ENCODE measurements around the gene MEGF8. TPM values are rescaled to one million over a fixed set of nuclear protein-coding genes. Genes with fewer than 3 reads are reported as not detected.

Gene MEGF8
- total and polyA plus RNA-seq, 2 donors (not counting 3 experiments of a cell fraction or from before 2014, with no cell fraction given): 20.6 to 39.6 TPM

GRCh38 chr19:42279155-42279901 is 46.1 kb upstream of the MEGF8 start:
- H3K36me3 ChIP-seq (ENCODE audit: control insufficient read depth in 2 of 2, extremely low read depth in 1 of 2, insufficient read depth in 2 of 2, low read length in 2 of 2): peaks cover 4 to 7% of the 10 kb centered on the region in 2 experiments
- ChIA-PET CTCF (interaction anchor here (0.9 to 7.4 kb wide), 20 partner anchors 9 to 166 kb away, joined by 3 to 365 read pairs (median 4); partner anchors contain the start of genes CIC, DEDD2, ERF and GSK3A), POLR2A (interaction anchor here (0.9 to 1.8 kb wide), 8 partner anchors 9 to 36 kb away, joined by 3 to 11 read pairs (median 5); partner anchors contain the start of genes CIC, ERF and GSK3A)
- H3K4me3 ChIP-seq (replicated peaks in 1 of 3; ENCODE audit: insufficient read depth in 1 of 3, low read depth in 1 of 3, low read length in 3 of 3): peak overlapping the region in 2 of 3 experiments; percentile 61 to 74
- intact Hi-C loops (cut with micrococcal nuclease) (loop anchor here (1.0 kb wide), 1 partner anchor 171 kb away; no protein-coding TSS in a partner anchor), dilution Hi-C loops (cut with MboI; ENCODE audit: extremely low pct_ligation_motif_present, low sequenced_read_pairs) (no loop called here)
- H3K4me1 ChIP-seq (ENCODE audit: control insufficient read depth, extremely low read depth, insufficient read depth, low read length): peaks cover 52% of the 10 kb centered on the region
- BruUV-seq (replicated peaks): no TSS peak
- no peak for DNase-seq (ENCODE audit: low read depth, low spot score)
- peaks cover 24% of the 10 kb centered on the region for H3K79me2 ChIP-seq (ENCODE audit: control insufficient read depth, insufficient read depth, low read length)
- H3K27ac ChIP-seq (ENCODE audit: insufficient read depth, low read depth, low read length): peak overlapping the region; percentile 30
- no peak for TF ChIP-seq CTCF (IDR thresholded peaks at IDR 0.05; ENCODE audit: extremely low read depth in 1 of 2, insufficient read depth in 1 of 2, low read depth in 1 of 2, low read length in 2 of 2)
- TF ChIP-seq EZH2 (IDR thresholded peaks at IDR 0.05; ENCODE audit: borderline replicate concordance, low read depth, low read length, severe bottlenecking): no peak
- TF ChIP-seq MYC (IDR thresholded peaks at IDR 0.05; ENCODE audit: low read depth, low read length): no peak
- no peak for TF ChIP-seq FOS (IDR thresholded peaks at IDR 0.05; ENCODE audit: borderline replicate concordance, insufficient read depth, low read length)
- no peak for TF ChIP-seq POLR2A (IDR thresholded peaks at IDR 0.05; ENCODE audit: low read depth, low read length)
- no peak for TF ChIP-seq MAX (IDR thresholded peaks at IDR 0.05; ENCODE audit: insufficient read depth, insufficient read length)
- no peak for TF ChIP-seq GATA2 (IDR thresholded peaks at IDR 0.05; ENCODE audit: insufficient read depth, insufficient read length, low read depth, low read length)
- no peak for TF ChIP-seq POLR2AphosphoS5 (IDR thresholded peaks at IDR 0.05; ENCODE audit: insufficient read depth, low read depth, low read length)
- no peak for TF ChIP-seq JUN (IDR thresholded peaks at IDR 0.05; ENCODE audit: borderline replicate concordance, insufficient read depth, insufficient read length, low read depth)
- H4K20me1 ChIP-seq (replicated peaks; ENCODE audit: control insufficient read depth, extremely low read depth, insufficient read depth, low read length): no peaks in the 10 kb centered on the region
- peak overlapping the region; percentile 35 for H3K9ac ChIP-seq (replicated peaks; ENCODE audit: extremely low read depth, insufficient read depth, low read length)
- no peaks in the 10 kb centered on the region for H3K27me3 ChIP-seq (ENCODE audit: control insufficient read depth in 2 of 2, insufficient read depth in 2 of 2, low read length in 2 of 2)
- FAIRE-seq: peak; percentile 33
- peak overlapping the region; percentile 61 for H3K4me2 ChIP-seq (ENCODE audit: insufficient read depth, low read length)
- H2AFZ ChIP-seq (ENCODE audit: low read depth, low read length): no peak overlapping the region
- no peaks in the 10 kb centered on the region for H3K9me3 ChIP-seq (replicated peaks; ENCODE audit: control insufficient read depth, insufficient read depth, low read length)
- H3K9me1 ChIP-seq (replicated peaks; ENCODE audit: control insufficient read depth, extremely low read depth, insufficient read depth, low read length): no peaks in the 10 kb centered on the region

All from endothelial cell of umbilical vein (primary cell).